Measurements from ENCODE around the gene MAGEB17.

GRCh38 chrX:16164748-16165147, 2.5 kb upstream of the MAGEB17 start:
- TF ChIP-seq EZH2 (IDR thresholded peaks at IDR 0.05) (no peak), POLR2AphosphoS5 (IDR thresholded peaks at IDR 0.05; ENCODE audit: borderline replicate concordance, low read depth, low read length) (no peak)

Measured in SK-N-MC (cell line).